Stomach smooth muscle (tissue), 2 donors: ENCODE measurements around the gene SREBF2.

Source experiments
- H3K27ac ChIP-seq: one replicate; pipeline ENCODE4 v1.7.0; 2013; ENCODE audit warnings: mild to moderate bottlenecking, low read length, inconsistent platforms
- H3K27me3 ChIP-seq, 2 donors: one replicate each; pipeline ENCODE4 v1.7.0; 2013; ENCODE audit warnings: low read length in 2 of 2; ENCODE audit not compliant: insufficient read depth in 2 of 2, control insufficient read depth in 1 of 2
- H3K36me3 ChIP-seq, 2 donors: one replicate each; pipeline ENCODE4 v1.7.0; 2013; ENCODE audit warnings: low read length in 2 of 2; ENCODE audit not compliant: control insufficient read depth in 2 of 2, insufficient read depth in 2 of 2
- H3K4me1 ChIP-seq: one replicate; pipeline ENCODE4 v1.7.0; 2013; ENCODE audit warnings: low read length; ENCODE audit not compliant: control insufficient read depth, insufficient read depth
- H3K4me3 ChIP-seq, 2 donors: one replicate each; pipeline ENCODE4 v1.7.0; 2013; ENCODE audit warnings: low read length in 2 of 2
- H3K9ac ChIP-seq, 2 donors: one replicate each; pipeline ENCODE4 v1.7.0; 2013; ENCODE audit warnings: low read length in 2 of 2, mild to moderate bottlenecking in 1 of 2
- H3K9me3 ChIP-seq, 2 donors: one replicate each; pipeline ENCODE4 v1.7.0; 2013; ENCODE audit warnings: low read length in 2 of 2; ENCODE audit not compliant: control insufficient read depth in 2 of 2
- donor health status: healthy.
- donor health status: Pancreatic carcinoma.

SREBF2 gene

GRCh38 chr22:41951898-41952474 lies 119.1 kb downstream of the SREBF2 start, which contains the start of gene SMIM45:
Gene SMIM45 (plus strand): TSS chr22:41952150.
- Histone ChIP-seq H3K36me3 (no peaks in the 10 kb centered on the region), H3K4me1 (peaks cover 2% of the 10 kb centered on the region), H3K27me3 (peaks cover 0 to 5% of the 10 kb centered on the region in 2 donors), H3K9ac (no peak within 1 kb of the TSS), H3K4me3 (no peak within 1 kb of the TSS), H3K27ac (no peak within 1 kb of the TSS), H3K9me3 (no peaks in the 10 kb centered on the region)

- Histone ChIP-seq H3K27ac (no peak overlapping the region), H3K4me3 (no peak overlapping the region), H3K9ac (no peak overlapping the region)
These were observed 119.8 kb downstream of the SREBF2 start for GRCh38 chr22:41952713-41953112.

More at GRCh38 chr22:41952713-41953112, 119.8 kb downstream of the SREBF2 start:
- Histone ChIP-seq H3K27me3 (peaks cover 0 to 5% of the 10 kb centered on the region in 2 donors), H3K4me1 (peaks cover 4% of the 10 kb centered on the region), H3K36me3 (no peaks in the 10 kb centered on the region), H3K9me3 (no peaks in the 10 kb centered on the region)
